Measurements from ENCODE around the gene PTPRK. TPM values are rescaled to one million over a fixed set of nuclear protein-coding genes. Genes with fewer than 3 reads are reported as not detected.

PTPRK gene
- total and polyA plus RNA-seq, 2 of the 13 experiments (the other 11 are each of a cell fraction or from before 2014, with no cell fraction given): 43.6 to 98.3 TPM

DNA sequence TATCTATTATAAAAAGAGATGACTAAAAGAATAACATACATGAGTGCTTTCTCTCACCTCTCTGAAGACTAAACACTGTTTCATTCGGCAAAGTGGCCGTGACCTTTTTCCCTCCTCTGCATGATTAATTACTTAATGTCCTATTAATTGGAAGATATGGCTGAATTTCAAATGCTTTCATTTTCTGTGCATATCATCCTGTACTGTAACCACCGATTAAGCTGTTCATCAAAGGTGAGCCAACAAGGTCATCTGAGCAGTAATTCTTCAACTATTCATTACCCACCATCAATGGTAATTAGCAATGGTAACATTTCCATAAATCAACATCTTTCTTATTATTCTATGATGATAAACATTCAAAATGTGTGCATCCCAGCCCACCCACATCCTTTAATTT, 125.2 kb downstream of the PTPRK start (continued):
- TF ChIP-seq ZNF501 (CRISPR knock-in tag; IDR thresholded peaks at IDR 0.05) (no peak), HNRNPLL (IDR thresholded peaks at IDR 0.05; ENCODE audit: low read depth, low read length, poor library complexity, severe bottlenecking) (no peak), ZNF790 (CRISPR knock-in tag; IDR thresholded peaks at IDR 0.05; ENCODE audit: borderline replicate concordance) (no peak), ZNF484 (CRISPR knock-in tag; IDR thresholded peaks at IDR 0.05; ENCODE audit: borderline replicate concordance, low read depth) (no peak), ZFP62 (CRISPR knock-in tag; IDR thresholded peaks at IDR 0.05) (no peak), ZNF616 (CRISPR knock-in tag; IDR thresholded peaks at IDR 0.05; ENCODE audit: low read depth) (no peak), SSRP1 (CRISPR knock-in tag; IDR thresholded peaks at IDR 0.05) (no peak), ZFAT (CRISPR knock-in tag; conservative IDR thresholded peaks at IDR 0.05) (no peak)
- TF ChIP-seq, protein P1, sequence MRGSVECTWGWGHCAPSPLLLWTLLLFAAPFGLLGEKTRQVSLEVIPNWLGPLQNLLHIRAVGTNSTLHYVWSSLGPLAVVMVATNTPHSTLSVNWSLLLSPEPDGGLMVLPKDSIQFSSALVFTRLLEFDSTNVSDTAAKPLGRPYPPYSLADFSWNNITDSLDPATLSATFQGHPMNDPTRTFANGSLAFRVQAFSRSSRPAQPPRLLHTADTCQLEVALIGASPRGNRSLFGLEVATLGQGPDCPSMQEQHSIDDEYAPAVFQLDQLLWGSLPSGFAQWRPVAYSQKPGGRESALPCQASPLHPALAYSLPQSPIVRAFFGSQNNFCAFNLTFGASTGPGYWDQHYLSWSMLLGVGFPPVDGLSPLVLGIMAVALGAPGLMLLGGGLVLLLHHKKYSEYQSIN (CRISPR knock-in tag; IDR thresholded peaks at IDR 0.05; ENCODE audit: borderline replicate concordance): no peak
- TF ChIP-seq, protein P2, sequence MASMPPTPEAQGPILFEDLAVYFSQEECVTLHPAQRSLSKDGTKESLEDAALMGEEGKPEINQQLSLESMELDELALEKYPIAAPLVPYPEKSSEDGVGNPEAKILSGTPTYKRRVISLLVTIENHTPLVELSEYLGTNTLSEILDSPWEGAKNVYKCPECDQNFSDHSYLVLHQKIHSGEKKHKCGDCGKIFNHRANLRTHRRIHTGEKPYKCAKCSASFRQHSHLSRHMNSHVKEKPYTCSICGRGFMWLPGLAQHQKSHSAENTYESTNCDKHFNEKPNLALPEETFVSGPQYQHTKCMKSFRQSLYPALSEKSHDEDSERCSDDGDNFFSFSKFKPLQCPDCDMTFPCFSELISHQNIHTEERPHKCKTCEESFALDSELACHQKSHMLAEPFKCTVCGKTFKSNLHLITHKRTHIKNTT (CRISPR knock-in tag; IDR thresholded peaks at IDR 0.05): no peak

DNA sequence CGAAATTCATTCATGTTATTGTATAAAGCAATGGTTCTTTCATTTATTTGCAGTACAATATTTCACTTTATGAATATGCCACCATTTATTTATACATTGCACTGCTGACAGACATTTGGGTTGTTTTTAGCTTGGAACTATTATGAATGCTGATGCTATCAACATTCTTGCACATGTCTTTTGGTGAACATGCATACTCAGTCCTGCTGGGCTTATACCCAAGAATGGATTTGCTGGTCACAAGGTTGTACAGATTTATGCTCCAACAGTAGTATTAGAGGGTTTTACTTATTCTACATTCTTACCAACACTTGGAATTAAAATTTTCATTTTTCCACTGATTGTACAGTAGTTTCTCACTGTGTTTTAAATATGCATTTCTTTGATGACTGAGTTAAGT, 126.2 kb downstream of the PTPRK start:
- no peak for DNase-seq (ENCODE audit: low spot score)
- Histone ChIP-seq H3K9me3 (ENCODE audit: low read length) (no peaks in the 10 kb centered on the region), H3K79me2 (ENCODE audit: insufficient read depth, low read length) (peaks cover 5% of the 10 kb centered on the region), H3K27ac (ENCODE audit: extremely low read length, insufficient read depth, low read length) (no peak overlapping the region), H3K9ac (ENCODE audit: insufficient read depth, low read depth, low read length) (no peak overlapping the region), H3K36me3 (replicated peaks in 1 of 2; ENCODE audit: control insufficient read depth in 1 of 2, insufficient read depth in 2 of 2, low read length in 2 of 2) (peaks cover 2 to 9% of the 10 kb centered on the region in 2 experiments; a peak in 4 of 5 replicates), H4K20me1 (ENCODE audit: insufficient read depth, low read length) (no peaks in the 10 kb centered on the region), H3K27me3 (ENCODE audit: control insufficient read depth in 1 of 2, insufficient read depth in 2 of 2, low read length in 2 of 2) (no peaks in the 10 kb centered on the region), H2AFZ (ENCODE audit: low read length) (no peak overlapping the region), H3K4me2 (ENCODE audit: low read depth, low read length) (no peak overlapping the region), H3K4me3 (replicated peaks in 1 of 3; ENCODE audit: insufficient read depth in 1 of 3, low read depth in 2 of 3, low read length in 3 of 3) (no peak overlapping the region), H3K4me1 (ENCODE audit: insufficient read depth, low read length) (no peaks in the 10 kb centered on the region)
- ChIA-PET POLR2A (no interaction called here), CTCF (ENCODE audit: low intra/inter-chr PET ratio, low total read pairs) (no interaction called here)
- 98% methylated on average over 1 of the region's 1 CpG for WGBS (ENCODE audit: low lambda C conversion rate)
- in situ Hi-C loops (cut with HindIII; ENCODE audit: extremely low pct_ligation_motif_present, low pct_unique_long_range_greater_than_20kb): no loop called here
- no peak for ATAC-seq
- intact Hi-C loops (cut with micrococcal nuclease; ENCODE audit: unreplicated experiment): no loop called here
- no TSS peak for BruUV-seq (replicated peaks)
- FAIRE-seq: no peak
- TF ChIP-seq BRCA1 (CRISPR knock-in tag; IDR thresholded peaks at IDR 0.05): no peak
- no peak for TF ChIP-seq NFYC (CRISPR knock-in tag; IDR thresholded peaks at IDR 0.05)
- TF ChIP-seq, protein P3, sequence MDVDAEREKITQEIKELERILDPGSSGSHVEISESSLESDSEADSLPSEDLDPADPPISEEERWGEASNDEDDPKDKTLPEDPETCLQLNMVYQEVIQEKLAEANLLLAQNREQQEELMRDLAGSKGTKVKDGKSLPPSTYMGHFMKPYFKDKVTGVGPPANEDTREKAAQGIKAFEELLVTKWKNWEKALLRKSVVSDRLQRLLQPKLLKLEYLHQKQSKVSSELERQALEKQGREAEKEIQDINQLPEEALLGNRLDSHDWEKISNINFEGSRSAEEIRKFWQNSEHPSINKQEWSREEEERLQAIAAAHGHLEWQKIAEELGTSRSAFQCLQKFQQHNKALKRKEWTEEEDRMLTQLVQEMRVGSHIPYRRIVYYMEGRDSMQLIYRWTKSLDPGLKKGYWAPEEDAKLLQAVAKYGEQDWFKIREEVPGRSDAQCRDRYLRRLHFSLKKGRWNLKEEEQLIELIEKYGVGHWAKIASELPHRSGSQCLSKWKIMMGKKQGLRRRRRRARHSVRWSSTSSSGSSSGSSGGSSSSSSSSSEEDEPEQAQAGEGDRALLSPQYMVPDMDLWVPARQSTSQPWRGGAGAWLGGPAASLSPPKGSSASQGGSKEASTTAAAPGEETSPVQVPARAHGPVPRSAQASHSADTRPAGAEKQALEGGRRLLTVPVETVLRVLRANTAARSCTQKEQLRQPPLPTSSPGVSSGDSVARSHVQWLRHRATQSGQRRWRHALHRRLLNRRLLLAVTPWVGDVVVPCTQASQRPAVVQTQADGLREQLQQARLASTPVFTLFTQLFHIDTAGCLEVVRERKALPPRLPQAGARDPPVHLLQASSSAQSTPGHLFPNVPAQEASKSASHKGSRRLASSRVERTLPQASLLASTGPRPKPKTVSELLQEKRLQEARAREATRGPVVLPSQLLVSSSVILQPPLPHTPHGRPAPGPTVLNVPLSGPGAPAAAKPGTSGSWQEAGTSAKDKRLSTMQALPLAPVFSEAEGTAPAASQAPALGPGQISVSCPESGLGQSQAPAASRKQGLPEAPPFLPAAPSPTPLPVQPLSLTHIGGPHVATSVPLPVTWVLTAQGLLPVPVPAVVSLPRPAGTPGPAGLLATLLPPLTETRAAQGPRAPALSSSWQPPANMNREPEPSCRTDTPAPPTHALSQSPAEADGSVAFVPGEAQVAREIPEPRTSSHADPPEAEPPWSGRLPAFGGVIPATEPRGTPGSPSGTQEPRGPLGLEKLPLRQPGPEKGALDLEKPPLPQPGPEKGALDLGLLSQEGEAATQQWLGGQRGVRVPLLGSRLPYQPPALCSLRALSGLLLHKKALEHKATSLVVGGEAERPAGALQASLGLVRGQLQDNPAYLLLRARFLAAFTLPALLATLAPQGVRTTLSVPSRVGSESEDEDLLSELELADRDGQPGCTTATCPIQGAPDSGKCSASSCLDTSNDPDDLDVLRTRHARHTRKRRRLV (CRISPR knock-in tag; IDR thresholded peaks at IDR 0.05): no peak
- TF ChIP-seq, protein P4, sequence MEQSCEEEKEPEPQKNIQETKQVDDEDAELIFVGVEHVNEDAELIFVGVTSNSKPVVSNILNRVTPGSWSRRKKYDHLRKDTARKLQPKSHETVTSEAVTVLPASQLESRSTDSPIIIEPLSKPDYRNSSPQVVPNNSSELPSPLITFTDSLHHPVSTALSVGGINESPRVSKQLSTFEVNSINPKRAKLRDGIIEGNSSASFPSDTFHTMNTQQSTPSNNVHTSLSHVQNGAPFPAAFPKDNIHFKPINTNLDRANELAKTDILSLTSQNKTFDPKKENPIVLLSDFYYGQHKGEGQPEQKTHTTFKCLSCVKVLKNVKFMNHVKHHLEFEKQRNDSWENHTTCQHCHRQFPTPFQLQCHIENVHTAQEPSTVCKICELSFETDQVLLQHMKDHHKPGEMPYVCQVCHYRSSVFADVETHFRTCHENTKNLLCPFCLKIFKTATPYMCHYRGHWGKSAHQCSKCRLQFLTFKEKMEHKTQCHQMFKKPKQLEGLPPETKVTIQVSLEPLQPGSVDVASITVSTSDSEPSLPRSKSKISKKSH (CRISPR knock-in tag; IDR thresholded peaks at IDR 0.05; ENCODE audit: borderline replicate concordance): no peak

Measured in HepG2 (cell line).